ENCODE data around the gene PLEKHA1.

Gene PLEKHA1

GRCh38 chr10:122362031-122362592 is 12.4 kb upstream of the PLEKHA1 start:
- CTCF ChIA-PET = no interaction called here
- POLR2A ChIA-PET (ENCODE audit: low non-redundant PET) = no interaction called here
- peak overlapping the region; percentile 97 for H3K27ac ChIP-seq
- no peak for DNase-seq (ENCODE audit: low spot score)
- TF ChIP-seq, protein P1, sequence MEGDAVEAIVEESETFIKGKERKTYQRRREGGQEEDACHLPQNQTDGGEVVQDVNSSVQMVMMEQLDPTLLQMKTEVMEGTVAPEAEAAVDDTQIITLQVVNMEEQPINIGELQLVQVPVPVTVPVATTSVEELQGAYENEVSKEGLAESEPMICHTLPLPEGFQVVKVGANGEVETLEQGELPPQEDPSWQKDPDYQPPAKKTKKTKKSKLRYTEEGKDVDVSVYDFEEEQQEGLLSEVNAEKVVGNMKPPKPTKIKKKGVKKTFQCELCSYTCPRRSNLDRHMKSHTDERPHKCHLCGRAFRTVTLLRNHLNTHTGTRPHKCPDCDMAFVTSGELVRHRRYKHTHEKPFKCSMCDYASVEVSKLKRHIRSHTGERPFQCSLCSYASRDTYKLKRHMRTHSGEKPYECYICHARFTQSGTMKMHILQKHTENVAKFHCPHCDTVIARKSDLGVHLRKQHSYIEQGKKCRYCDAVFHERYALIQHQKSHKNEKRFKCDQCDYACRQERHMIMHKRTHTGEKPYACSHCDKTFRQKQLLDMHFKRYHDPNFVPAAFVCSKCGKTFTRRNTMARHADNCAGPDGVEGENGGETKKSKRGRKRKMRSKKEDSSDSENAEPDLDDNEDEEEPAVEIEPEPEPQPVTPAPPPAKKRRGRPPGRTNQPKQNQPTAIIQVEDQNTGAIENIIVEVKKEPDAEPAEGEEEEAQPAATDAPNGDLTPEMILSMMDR (conservative IDR thresholded peaks at IDR 0.05; ENCODE audit: low read depth) = no peak

GRCh38 chr10:122362621-122363020 is 11.9 kb upstream of the PLEKHA1 start:
- TF ChIP-seq, protein P1 (conservative IDR thresholded peaks at IDR 0.05; ENCODE audit: low read depth) = no peak
- ChIA-PET POLR2A (ENCODE audit: low non-redundant PET) (no interaction called here), CTCF (no interaction called here)
- DNase-seq (ENCODE audit: low spot score) = peak; percentile 51
- peak overlapping the region; percentile 97 for H3K27ac ChIP-seq

DNA sequence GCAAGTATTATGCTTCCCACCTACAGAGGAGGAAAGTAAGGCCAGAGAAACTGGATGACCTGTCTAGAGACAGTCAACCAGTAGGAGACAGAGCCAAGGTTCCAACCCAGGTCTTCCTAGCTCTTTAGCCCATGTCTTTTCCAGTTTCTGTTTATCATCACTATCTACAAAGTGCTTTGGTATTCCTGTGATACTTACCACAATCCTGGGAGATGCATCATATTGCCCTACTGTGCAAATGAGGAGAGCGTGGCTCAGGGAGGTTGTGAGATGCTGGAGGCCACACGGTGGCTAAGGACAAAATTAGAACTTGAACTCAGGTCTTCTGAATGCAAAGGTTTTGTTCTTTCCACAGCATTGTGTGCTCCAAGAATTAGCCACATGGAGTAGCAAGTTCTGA is 11.2 kb upstream of the PLEKHA1 start:
- CTCF ChIA-PET = no interaction called here
- POLR2A ChIA-PET (ENCODE audit: low non-redundant PET) = no interaction called here
- TF ChIP-seq, protein P1 (conservative IDR thresholded peaks at IDR 0.05; ENCODE audit: low read depth) = no peak
- peak overlapping the region; percentile 97 for H3K27ac ChIP-seq
- DNase-seq (ENCODE audit: low spot score) = no peak

DNA sequence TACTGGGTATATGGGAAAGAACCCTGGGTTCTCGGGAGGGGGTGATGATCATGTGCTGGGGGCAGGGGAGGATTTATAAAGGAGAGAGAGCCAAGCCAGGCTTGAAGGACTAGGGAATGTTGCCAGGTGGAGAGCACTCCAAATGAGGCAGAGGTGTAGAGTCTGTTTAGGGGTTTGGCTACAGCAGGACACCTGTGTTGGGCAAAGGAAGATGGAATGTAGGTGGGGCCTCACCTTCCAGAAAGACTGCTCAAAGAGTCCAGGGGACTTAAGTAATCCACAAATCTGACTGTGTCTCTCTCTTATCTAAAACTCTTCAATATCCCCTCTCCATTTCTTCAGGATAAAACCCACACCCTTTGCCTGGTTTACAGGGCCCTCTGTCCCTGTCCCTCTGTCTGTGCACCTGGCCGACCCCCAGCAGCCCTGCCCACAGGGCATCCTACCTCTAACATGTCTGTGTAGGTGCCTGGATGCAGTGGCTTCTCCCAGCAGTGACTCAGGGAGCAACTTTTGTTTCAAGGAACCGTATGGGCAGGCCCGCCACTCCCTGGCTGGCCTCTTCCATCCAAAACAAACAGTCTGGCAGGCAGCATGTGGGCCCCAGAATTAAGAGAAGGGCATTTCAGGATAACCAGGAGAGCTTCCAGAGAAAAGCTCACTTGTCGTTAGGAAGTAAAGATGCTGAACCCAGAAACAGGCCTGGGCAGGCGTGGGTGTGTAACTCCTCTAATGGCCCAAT is 10.6 kb upstream of the PLEKHA1 start:
- ChIA-PET POLR2A (ENCODE audit: low non-redundant PET) (interaction anchor here (1.2 kb wide), 1 partner anchor 10 kb away, joined by 5 read pairs; no protein-coding TSS in a partner anchor), CTCF (interaction anchor here (1.0 kb wide), 1 partner anchor 71 kb away, joined by 3 read pairs; no protein-coding TSS in a partner anchor)
- TF ChIP-seq, protein P1 (conservative IDR thresholded peaks at IDR 0.05; ENCODE audit: low read depth) = no peak
- peak overlapping the region; percentile 97 for H3K27ac ChIP-seq
- peak; percentile 72 for DNase-seq (ENCODE audit: low spot score)

- peak overlapping the region; percentile 55 for H3K27ac ChIP-seq
- CTCF ChIA-PET = no interaction called here
- no peak for DNase-seq (ENCODE audit: low spot score)
- TF ChIP-seq, protein P1 (conservative IDR thresholded peaks at IDR 0.05; ENCODE audit: low read depth) = no peak
- POLR2A ChIA-PET (ENCODE audit: low non-redundant PET) = interaction anchor here (0.6 to 0.7 kb wide), 2 partner anchors 97 to 118 kb away, joined by 3 to 9 read pairs; no protein-coding TSS in a partner anchor
Observed at GRCh38 chr10:122368502-122369254, 5.8 kb upstream of the PLEKHA1 start.

DNA sequence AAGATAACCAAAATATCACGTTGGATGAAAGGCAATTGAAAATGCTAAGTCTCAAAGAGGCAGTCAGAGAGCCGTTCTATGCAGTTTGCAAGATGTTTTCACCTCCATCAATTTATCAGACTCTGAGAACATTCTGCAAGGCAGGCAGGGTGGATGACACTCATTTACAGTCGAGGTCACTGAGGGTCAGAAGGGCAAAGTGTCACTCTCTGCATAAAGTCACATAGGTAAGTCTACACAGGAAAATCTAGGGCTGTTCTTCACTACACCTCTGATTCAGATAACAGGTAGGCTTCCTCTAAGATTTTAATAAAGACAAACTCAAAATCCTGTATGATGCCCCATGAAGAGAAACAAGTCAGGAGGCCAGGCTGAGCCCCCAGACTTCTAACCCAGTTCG is 1.4 kb upstream of the PLEKHA1 start:
- ChIA-PET CTCF (no interaction called here), POLR2A (ENCODE audit: low non-redundant PET) (interaction anchor here (0.6 to 1.6 kb wide), 2 partner anchors 9 to 30 kb away, joined by 3 to 5 read pairs; no protein-coding TSS in a partner anchor)
- TF ChIP-seq, protein P1 (conservative IDR thresholded peaks at IDR 0.05; ENCODE audit: low read depth) = no peak
- peak overlapping the region; percentile 99 for H3K27ac ChIP-seq
- DNase-seq (ENCODE audit: low spot score) = no peak
